KG1 (cell line): ENCODE data around the gene RPTOR.
"Not testable (repeated sequence)": the region's sequence is repeated elsewhere in the genome, so short reads cannot be mapped to it uniquely, and the experiment has no call there.

Experiments
- DNase-seq: peaks from one replicate; lab custom pipeline; 2025; lab: John Stamatoyannopoulos, UW

RPTOR gene, protein sequence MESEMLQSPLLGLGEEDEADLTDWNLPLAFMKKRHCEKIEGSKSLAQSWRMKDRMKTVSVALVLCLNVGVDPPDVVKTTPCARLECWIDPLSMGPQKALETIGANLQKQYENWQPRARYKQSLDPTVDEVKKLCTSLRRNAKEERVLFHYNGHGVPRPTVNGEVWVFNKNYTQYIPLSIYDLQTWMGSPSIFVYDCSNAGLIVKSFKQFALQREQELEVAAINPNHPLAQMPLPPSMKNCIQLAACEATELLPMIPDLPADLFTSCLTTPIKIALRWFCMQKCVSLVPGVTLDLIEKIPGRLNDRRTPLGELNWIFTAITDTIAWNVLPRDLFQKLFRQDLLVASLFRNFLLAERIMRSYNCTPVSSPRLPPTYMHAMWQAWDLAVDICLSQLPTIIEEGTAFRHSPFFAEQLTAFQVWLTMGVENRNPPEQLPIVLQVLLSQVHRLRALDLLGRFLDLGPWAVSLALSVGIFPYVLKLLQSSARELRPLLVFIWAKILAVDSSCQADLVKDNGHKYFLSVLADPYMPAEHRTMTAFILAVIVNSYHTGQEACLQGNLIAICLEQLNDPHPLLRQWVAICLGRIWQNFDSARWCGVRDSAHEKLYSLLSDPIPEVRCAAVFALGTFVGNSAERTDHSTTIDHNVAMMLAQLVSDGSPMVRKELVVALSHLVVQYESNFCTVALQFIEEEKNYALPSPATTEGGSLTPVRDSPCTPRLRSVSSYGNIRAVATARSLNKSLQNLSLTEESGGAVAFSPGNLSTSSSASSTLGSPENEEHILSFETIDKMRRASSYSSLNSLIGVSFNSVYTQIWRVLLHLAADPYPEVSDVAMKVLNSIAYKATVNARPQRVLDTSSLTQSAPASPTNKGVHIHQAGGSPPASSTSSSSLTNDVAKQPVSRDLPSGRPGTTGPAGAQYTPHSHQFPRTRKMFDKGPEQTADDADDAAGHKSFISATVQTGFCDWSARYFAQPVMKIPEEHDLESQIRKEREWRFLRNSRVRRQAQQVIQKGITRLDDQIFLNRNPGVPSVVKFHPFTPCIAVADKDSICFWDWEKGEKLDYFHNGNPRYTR (N-terminal part only)

DNA sequence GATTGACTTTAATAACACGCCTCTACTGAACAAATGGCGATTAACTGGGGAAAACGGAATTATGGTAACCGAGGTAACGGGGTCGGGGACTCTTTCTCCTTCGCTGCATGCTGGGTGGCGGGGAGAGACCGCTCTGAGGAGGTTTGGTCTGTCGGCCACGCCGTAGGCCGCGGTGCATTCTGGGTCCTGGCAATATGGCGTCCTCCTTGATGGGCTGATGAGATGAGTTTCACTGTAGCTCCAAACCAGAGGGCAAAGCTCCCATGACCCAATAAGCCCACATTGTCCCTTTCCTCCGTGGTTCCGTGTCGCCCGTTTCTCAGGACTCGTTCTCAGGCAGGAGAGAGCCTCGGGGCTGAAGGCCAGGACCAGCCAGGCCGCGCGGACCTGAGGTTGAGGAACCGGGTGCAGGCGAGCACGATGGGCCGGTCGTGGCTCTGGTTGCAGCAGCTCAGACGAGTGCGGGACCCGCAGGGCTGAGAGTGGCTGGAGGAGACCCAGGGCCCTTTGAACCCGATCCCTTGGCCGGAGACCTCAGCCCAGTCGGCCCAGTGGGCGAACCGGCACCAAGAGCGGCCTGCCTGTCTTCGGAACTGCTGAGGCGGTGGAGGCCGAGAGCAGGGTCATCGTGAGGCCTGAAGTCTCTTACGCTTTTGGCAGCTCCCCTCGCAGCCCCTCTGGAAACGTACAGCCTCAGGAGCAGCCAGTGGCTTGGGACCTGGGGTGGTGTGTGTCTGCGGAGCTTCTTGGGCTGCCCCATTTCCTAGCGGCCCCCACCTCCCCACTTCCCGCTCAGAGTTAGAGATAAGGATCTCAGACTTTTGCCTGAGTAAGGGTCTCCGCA lies at the start of gene RPTOR:
RPTOR (plus strand) TSS at position 184 of the 844 bp plus-strand sequence. CDS start 792 bp downstream, outside the sequence.
- DNase-seq = peak; percentile 85

DNA sequence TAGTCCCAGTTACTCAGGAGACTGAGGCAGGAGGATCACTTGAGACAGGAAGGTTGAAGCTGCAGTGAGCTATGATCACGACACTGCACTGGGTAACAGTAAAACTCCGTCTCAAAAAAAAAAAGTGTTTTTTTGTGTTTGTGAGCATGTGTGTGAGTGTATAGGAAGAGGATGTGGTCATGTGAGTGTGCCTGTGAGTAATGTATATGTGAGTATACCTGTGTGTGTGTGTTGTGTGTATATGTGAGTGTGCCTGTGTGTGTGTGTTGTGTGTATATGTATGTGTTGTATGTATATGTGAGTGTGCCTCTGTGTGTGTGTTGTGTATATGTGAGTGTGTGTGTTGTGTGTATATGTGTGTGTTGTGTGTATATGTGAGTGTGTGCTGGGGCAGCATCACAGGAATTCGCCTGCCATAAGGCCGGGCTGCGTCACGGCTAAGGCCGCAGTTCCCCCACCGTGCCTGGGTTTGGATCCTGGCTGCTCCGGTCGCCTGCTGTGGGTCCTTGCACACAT lies 46.9 kb upstream of the RPTOR start:
- DNase-seq = no peak

DNA sequence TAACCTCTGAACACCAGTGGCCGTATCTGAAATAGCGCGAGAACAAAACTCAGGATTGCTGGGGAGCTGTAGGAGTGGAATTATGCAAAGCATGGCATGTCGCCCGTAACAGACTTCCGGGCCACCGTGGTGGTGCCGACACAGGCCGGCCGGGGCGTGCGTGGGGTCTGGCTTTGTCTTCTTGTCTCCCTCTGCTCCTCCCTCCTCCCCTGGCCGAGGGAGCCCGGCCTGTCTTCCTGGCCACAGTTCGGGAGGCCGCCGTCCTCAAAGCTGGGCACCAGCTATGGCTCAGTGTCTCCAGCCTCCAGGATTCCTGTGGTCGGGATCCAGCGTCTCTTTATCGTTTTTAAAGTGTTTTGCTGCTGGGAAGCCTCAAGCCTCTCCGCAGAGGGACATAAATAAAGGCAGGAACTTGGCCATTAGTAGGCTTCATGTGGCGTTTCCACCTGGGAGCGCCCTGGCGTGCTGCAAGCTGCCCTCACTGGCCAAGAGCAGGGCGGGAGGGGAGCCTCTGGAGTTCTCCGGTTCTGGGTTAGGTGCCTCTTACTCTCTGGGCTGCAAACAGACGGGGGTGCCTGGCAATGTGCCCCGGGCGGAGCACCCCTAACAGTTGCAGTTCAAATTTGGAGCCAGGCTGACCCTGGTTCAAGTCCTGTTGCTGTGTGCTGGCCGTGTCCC lies 46.3 kb upstream of the RPTOR start:
- no peak for DNase-seq

DNA sequence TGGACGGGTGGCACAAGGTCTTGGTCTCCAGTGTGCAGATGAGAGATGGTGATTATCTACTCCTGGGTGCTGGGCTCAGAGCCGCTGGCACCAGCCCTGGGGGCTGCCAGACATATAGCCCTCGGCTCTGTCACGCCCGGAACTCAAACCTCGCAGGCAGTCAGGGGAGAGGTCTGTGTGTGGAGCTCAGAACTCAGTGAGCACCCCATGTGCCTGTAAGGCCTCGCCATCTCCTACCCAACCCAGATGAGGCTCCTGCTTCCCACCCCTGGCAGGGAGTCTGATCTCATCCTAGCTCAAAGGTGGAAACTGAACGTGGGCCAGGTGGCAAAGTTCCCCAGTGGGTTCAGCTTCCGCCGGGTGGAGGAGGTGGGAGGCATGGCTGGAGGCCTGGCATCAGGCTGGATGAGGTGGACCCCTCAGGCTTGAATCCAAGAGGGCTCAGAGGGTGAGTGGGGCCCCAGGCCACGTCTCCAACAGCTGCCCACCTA lies 45.7 kb upstream of the RPTOR start:
- DNase-seq = no peak

DNA sequence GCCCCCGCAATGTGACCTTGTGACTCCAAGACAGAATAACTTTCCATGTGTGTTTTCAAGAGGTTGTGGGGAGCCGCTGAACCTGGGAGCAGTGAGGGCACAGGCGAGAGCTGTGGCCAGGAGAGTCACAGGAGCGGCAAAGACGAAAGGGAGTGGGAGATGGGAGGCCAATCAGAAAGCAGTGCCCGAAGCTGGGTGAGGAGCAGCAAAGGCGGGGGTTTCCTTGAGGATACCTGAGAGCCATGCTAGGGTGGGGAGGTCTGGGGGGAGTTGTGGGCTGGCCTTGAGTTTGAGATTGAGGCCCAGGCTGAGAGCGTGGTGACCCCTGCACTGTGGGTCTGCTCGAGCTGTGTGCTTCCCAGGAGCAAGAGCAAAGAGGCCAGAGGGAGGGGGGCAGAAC lies 45.1 kb upstream of the RPTOR start:
- DNase-seq = no peak

DNA sequence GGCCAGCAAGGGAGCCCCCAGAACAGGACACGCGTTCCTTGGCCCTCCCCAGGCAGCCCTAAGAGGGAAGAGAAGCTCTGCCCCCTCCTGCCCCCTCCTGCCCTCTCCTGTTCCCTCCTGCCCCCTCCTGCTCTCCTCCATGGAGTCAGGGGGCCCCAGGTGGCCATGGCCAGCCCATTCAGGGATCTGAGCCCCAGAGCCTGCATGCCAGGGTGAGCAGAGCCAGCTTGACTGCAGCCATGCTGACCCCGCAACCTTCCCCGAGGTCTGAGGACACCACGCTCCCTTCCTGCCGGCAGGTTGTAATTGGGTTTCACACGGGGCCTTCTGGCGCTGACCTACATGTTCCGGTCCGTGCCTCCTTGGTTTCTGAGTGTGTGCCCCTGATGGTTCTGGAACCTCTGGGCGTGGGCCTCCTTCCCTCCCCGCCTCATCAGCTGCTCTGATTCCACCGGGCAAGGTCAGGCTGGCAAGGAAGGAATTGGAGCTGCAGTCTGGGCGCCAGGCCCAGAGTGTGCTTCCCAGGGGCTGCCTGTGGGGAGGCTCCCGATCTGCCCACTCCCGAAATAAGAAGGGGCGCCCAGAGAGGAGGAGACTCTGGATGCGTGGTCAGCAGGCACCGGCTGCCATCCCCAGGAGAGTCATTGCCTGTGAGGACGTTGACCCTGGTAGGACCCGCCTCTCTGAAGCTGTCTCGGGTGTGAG lies 44.5 kb upstream of the RPTOR start:
- no peak for DNase-seq

DNA sequence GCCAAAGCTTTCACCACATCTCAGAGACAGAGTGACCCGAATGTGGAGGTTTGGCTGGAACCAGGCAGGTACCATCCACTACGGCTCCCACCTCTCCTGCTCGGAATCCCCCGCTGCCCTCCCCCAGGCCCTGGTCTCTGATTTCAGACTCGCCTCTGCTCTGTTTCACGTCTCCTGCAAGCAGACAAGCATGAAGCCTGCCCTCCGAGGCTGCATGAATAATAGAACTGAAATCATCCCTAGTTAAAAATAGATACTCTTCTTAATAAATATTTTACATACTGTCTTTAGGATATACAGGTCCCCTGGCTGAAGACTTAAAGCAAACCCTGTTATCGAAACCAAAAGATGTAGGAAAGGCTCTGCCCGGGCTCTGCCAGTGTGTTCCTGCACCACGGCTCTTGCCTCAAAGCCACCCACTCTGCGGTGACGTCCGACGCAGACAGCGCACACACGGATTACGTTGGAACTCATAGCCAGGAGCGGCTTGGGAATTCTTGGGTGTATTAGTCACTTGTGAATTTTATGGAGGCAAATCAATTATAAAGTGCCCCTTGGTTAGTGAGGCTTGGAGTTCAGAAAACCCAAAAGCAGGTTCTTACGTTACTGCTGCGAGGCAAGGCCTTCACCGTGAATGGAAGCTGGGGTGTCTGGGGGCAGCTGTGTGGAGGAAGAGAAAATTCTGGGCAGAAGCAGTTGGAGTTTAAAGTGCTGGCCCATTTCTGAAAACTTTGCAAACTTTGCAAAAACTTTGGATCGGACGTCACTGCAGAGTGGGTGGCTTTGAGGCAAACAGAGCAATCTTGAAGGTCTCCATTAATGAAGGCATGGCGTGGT lies 42.7 kb upstream of the RPTOR start:
- DNase-seq = no peak

DNA sequence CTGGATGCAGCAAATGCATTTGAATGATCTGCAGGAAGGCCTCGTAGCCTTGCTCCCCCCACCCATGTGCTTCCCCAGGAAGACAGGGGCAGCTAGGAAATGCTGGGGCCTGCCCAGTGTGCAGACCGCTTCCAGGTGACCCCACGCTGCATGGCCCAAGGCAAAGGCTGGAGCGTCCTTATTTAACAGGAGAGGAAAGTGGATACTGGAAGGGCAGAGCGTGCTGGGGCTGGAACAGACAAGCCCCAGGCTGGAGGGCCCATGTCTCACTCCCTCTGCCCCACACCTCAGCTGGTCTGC lies 42.1 kb upstream of the RPTOR start:
- DNase-seq = no peak

DNA sequence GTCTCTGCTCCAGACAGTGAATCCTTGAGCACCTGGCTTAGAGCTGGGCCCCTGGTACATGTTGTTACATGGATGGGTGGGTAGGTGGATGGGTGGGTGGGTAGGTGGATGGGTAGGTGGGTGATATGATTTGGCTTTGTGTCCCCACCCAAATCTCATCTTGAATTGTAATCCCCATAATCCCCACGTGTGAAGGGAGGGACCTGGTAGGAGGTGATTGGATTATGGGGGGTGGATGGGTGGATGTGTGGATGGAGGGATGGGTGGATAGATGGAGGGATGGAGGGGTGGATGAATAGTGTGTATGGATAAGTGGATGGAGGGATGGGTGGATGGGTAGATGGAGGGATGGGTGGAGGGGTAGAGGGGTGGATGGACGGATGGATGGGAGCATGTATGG lies 41.6 kb upstream of the RPTOR start:
- DNase-seq = no peak

DNA sequence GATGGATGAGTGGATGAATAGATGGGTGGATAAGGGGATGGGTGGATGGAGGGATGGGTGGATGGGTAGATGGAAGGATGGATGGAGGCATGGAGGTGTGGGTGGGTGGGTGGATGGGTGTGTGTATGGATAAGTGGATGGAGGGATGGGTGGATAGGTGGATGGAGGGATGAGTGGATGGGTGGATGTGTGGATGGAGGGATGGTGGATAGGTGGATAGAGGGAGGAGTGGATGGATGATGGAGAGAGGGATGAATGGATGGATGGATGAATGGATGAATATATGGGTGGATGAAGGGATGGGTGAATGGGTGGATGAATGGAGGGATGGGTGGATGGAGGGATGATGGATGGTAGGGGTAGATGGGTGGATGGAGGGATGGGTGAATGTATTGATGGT lies 40.7 kb upstream of the RPTOR start:
- no peak for DNase-seq

DNA sequence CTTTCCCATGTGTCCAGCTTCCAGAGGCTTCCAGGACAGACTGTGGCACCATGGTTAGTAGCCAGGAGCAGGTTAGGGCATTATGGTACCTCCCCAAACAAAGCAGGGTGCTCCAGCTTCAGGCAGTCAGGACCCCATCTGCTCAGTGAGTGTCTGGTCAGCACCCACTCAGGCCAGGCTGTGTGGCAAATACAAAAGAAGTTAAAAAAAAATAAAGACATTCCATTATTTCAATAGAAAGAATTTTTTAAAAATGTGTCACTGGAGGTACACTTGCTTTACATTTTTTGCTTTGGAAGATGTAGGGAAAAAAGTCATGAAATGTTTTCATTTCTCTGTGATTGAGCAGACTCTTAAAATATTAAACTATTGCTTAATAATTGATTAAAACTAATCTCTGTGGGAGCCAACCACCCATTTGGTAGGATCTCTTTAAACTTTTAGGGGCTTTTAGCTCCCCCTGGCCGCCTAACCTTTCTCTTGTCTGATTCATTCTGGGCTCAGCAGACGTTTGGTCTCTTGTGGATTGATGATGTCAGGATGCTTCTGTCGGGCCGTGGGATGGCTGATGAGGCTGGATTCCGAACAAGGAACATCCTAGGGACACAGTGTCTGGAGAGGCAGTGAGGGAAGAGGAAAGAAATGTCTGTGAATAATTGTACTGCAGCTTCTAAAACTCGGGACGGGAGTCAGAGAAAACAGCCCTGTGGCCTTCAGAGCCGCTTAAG lies 39.8 kb upstream of the RPTOR start:
- DNase-seq = no peak

DNA sequence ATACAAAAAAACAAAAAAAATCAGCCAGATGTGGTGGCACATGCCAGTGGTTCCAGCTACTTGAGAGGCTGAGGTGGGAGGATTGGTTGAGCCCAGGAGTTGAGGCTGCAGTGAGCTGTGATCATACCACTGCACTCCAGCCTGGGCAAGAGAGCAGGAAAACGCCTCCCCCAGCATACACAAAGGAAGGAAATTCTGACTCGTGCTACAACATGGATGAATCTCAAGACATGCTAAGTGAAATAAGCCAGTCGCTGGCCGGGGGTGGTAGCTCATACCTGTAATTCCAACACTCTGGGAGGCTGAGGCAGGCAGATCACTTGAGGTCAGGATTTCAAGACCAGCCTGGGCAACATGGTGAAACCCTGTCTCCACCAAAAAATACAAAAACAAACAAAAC lies 37.5 kb upstream of the RPTOR start:
- not testable (repeated sequence) for DNase-seq

DNA sequence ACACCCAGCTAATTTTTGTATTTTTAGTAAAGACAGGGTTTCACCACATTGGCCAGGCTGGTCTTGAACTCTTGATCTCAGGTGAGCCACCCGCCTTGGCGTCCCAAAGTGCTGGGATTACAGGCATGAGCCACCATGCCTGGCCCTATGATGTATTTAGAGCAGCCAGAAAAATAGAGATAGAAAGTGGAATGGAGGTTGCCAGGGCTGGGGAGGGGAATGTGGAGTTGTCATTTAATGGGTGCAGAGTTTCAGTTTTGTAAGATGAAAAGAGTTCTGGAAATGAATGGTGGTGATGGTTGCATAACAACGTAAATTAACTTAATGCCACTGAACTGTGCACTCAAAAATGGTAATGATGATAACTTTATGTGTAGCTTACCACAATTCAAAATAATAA lies 36.7 kb upstream of the RPTOR start:
- no peak for DNase-seq

DNA sequence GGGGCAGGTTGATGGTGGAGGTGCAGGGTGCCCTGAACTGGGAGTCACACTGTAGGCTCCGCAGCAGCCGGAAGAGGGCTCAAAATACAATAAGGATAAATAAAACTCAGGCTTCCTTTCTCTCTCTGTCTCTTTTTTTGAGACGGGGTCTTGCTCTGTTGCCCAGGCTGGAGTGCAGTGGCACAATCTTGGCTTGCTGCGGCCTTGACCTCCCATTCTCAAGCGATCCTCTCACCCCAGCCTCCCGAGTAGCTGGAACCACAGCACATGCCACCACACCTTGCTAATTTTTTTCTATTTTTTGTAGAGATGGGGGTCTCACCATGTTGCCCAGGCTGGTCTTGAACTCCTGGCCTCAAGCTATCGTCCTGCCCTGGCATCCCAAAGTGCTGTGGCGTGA lies 35.3 kb upstream of the RPTOR start:
- no peak for DNase-seq

DNA sequence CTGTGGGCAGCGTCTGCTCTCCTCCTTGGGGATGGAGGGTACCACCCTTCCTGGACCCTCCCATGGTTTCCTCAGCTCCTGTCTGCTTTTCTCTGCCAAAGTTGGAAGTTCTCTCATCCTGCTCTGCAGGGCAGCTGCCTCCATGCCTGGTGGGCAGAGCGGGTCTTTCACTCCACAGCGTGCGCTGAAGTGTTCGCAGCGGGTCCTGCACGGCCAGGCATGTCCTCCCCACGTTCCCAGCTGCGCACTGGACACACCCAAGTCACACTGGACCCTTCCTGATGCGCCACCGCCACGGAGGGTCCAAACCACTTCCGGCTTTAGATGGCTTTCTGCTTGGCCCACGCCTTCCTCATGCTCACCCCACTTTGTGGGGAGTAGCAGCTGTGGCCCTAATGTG lies 34.5 kb upstream of the RPTOR start:
- no peak for DNase-seq

DNA sequence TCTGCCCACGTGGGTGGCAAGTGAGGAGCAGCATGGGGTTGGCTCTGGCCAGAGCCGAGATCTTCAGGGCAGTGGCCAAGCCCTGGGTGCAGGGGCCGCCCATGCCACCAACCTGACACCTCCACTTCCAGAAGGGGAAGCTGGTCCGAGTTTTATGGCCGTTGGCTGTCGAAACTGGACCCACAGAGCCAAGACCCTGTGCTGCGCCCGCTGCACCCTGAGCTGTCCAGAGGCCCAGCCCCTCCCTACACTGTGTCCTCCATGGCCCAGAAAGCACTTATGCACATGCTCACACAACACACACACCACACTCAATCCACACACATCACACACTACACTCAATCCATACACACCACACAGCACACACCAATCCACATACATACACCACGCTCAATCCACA lies 33.9 kb upstream of the RPTOR start:
- DNase-seq = no peak

DNA sequence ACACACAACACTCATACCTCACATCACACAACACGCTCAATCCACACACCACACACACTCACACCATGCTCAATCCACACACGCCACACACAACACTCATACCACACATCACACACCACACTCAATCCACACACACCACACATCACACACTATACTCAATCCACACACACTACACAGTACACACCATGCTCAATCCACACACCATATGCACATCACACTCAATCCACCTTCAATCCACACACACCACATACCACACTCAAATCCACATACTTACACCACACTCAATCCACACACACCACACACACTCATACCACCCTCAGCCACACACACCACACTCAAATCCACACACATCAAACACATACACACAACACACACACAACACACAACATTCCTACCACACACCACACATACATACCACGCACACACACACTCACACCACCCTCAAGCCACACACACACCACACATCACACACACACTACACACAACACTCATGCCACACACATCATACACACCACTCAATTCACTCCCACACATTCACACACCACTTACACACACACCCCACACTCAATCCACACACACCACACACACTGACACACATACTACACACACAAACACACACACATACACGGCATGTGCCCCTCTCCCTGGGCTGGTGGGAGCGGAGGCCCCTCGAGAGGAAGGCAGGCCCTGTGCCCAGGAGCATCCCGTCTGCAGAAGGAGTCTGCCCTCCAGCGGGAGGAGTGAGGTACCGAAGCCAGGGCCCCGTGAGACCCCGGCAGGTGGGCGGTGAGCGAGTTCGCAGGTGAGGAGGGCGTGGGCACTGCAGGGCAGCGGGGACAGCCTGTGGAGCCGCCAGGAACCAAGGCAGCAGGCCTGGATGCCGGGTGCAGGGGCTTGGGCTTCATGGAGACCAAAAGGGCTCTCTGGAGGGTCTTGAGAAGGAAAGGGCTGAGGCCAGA lies 33.1 kb upstream of the RPTOR start:
- DNase-seq = no peak

DNA sequence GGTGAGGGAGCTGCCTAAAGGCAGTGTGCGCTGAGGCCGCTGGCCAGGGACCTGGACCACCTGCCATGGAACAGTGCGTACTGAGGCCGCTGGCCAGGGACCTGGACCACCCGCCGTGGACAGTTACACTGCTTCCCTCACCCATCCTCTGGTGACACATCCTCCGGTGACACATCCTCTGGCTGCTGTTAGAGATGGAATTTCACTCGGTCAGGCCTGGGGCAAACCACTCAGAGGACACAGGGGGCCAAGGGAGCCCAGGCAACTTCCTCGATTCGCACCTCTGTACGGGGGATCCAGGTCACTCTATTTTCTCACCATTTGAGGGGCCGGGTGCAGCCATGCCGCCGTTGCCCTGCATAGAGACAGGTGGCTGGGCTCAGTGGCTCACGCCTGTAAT lies 32.4 kb upstream of the RPTOR start:
- no peak for DNase-seq
